Endothelial cell of umbilical vein (primary cell): ENCODE data around the gene KATNAL1.

Experiments
- CTCF ChIP-seq, 2 donors: IDR thresholded peaks; 1 replicate in 1 of 2; 2 replicates in 1 of 2; pipeline ENCODE4 v1.5.1; 2011; ENCODE audit warnings: low read length in 2 of 2, mild to moderate bottlenecking in 2 of 2, moderate library complexity in 2 of 2, control low read depth in 1 of 2, inconsistent platforms in 1 of 2, low read depth in 1 of 2; ENCODE audit not compliant: insufficient read depth in 1 of 2; ENCODE audit errors: extremely low read depth in 1 of 2
- EZH2 ChIP-seq: IDR thresholded peaks from 2 replicates; pipeline ENCODE4 v1.6.1; 2012; ENCODE audit warnings: borderline replicate concordance, low read depth, mild to moderate bottlenecking, moderate library complexity, low read length, inconsistent platforms; ENCODE audit not compliant: severe bottlenecking
- FOS ChIP-seq: IDR thresholded peaks from 2 replicates; pipeline ENCODE4 v1.6.1; 2011; ENCODE audit warnings: mild to moderate bottlenecking, low read length, moderate library complexity, borderline replicate concordance; ENCODE audit not compliant: insufficient read depth
- JUN ChIP-seq: IDR thresholded peaks from 2 replicates; pipeline ENCODE4 v1.6.1; 2011; ENCODE audit warnings: borderline replicate concordance, low read depth; ENCODE audit not compliant: insufficient read length, insufficient read depth
- MAX ChIP-seq: IDR thresholded peaks from 2 replicates; pipeline ENCODE4 v1.6.1; 2011; ENCODE audit not compliant: insufficient read depth, insufficient read length
- MYC ChIP-seq: IDR thresholded peaks from one replicate; pipeline ENCODE4 v1.6.1; 2011; ENCODE audit warnings: mild to moderate bottlenecking, low read depth, low read length
- POLR2A ChIP-seq: IDR thresholded peaks from 2 replicates; pipeline ENCODE4 v1.6.1; 2012; ENCODE audit warnings: low read depth, mild to moderate bottlenecking, control low read depth, low read length
- POLR2AphosphoS5 ChIP-seq: IDR thresholded peaks from 2 replicates; pipeline ENCODE4 v1.6.1; 2012; ENCODE audit warnings: low read depth, mild to moderate bottlenecking, control low read depth, low read length, moderate library complexity; ENCODE audit not compliant: insufficient read depth

- TF ChIP-seq POLR2A (no peak), CTCF (IDR thresholded peaks at IDR 0.05; ENCODE audit: extremely low read depth in 1 of 2, insufficient read depth in 1 of 2, low read depth in 1 of 2, low read length in 2 of 2) (no peak), MYC (no peak), EZH2 (no peak), POLR2AphosphoS5 (no peak), JUN (no peak), MAX (no peak), FOS (no peak)
Measured at GRCh38 chr13:30170569-30170968, 136.8 kb downstream of the KATNAL1 start.
